HTERT RPE-1 (cell line): ENCODE data around the gene DSC3.
"Not testable (repeated sequence)": the region's sequence is repeated elsewhere in the genome, so short reads cannot be mapped to it uniquely, and the experiment has no call there.

Experiments
- in situ Hi-C: fragments of 300-500 bp; cut with MboI; formaldehyde crosslinking; loops from 4 replicates; pipeline ENCODE4 v1.14.3; 2020; ENCODE audit warnings: low sequenced_read_pairs

DSC3 gene

DNA sequence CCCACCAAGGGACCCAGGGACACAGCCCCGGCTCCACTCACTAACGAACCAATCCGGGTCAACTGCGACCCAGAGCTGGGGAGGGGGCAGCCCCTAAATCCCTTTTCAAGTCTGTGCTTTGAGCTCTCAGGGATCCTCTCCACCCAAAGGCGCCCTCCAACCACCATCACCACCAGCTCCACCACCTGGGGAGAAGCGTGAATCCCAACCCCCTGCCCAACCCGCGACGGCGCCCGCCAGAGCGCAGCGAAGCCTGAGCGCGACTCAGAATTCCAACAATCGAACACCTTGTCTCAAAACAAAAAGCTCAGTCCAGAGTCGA, 497 bp downstream of the DSC3 start:
- in situ Hi-C loops: no loop called here

DNA sequence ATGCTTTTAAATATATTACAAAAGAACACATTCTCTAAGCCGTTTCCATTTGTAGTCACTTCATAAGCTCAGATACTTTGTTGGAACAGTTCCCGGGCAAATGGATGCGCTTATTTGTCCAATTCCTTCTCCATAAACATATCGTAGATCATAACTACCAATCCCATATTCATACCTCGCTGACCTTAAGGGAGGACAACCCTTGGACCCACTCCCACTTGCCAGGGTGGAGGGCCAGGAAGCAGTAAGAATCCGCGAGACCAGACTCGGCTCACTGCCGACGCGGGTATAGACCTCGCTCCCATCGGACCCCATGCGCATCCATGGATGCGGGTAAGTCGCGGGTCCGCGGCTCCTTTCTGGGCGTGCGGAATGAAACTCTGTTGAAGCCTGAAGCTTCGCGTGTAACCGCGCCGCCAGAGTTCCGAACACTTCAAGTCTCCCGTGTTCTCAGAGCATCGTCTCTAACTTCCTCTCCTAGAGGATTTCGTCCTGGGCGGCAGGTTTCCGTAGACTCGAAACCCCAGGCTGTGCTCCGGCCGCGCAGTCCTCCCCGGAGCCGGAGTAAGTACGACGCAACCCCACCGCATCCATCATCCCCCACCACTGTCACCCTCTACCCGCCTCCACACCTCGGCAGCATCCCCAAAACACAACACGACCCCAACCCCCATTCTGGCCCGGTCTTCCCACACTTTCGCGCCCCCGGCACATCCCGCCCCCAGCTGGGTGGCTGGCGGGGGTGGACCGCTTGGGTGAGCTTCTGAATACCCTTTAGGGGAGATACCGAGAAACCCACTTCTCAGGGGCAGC, 1.1 kb downstream of the DSC3 start:
- in situ Hi-C loops: no loop called here

DNA sequence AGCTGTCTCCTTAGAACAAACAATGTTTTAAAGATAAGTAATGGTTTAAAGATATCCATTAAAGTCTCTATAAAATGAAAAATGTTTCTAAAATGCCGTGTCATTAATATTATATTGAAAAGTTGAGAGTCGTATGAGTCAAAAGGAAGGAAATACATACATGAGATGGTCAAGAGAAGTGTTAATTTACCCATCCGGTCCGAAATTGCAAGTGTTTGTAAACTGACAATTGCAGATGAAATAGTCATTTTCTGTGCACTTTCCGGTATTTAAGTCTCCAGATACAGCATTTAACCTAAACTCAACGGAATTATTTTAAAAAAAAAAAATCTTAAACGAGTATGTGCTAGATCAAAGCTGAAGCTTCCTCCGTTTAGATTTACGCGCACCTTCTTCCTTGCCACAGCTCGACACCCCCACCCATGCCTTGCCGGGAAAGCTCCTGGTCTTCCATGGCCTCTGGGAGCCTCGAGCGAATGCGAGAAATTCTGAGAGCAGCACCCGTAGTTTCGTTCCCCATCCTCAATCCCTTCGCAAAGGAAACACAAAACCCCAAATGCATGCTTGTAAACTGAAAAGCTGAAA, 1.8 kb downstream of the DSC3 start:
- in situ Hi-C loops: no loop called here

DNA sequence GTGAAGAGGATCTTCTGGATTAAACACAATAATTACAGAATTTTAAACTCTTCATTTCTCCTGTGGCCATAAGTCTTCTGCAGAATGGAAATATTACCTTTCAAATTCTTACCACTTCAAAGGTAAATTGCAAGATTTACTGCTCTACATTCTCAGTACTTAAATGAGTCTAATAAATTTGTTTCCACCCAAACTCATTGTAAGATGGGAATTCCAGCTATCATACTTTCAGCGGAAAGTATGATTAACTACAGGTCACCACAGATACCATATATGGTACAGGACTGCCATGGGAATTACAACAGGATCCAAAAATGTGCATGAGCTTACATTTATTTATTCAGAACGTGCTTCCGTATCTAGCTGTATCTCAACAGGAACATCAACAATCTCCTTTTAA, 3.1 kb downstream of the DSC3 start:
- in situ Hi-C loops: no loop called here

DNA sequence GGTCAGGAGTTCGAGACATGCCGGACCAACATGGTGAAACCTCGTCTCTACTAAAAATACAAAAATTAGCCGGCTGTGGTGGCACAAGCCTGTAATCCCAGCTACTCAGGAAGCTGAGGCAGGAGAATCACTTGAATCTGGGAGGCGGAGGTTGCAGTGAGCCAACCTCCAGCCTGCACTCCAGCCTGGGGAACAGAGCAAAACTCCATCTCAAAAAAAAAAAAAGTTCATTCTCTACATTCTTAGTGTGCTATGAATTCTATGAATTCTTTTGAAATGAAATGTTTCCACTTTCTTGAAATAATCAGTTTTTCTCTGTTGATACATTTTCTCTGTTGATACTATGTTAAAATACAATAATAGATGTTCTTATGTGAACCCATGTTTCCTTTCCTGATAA, 4.9 kb downstream of the DSC3 start:
- in situ Hi-C loops: not testable (repeated sequence)

DNA sequence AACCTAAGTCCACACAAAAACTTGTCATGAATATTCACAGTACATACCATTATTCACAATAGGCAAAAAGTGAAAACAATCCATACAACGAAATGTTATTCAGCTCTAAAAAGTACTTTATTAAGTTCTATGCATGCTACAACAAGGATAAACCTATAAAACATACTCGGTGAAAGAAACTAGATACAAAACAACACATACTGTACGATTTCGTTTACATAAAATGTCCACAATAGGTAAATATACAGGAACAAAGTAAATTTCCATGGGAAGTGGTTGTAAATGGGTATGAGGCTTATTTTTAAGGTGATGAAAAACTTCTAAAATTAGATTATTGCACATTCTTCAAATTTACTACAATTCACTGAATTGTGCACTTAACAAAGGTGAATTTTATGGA, 8.0 kb downstream of the DSC3 start:
- in situ Hi-C loops: no loop called here

DNA sequence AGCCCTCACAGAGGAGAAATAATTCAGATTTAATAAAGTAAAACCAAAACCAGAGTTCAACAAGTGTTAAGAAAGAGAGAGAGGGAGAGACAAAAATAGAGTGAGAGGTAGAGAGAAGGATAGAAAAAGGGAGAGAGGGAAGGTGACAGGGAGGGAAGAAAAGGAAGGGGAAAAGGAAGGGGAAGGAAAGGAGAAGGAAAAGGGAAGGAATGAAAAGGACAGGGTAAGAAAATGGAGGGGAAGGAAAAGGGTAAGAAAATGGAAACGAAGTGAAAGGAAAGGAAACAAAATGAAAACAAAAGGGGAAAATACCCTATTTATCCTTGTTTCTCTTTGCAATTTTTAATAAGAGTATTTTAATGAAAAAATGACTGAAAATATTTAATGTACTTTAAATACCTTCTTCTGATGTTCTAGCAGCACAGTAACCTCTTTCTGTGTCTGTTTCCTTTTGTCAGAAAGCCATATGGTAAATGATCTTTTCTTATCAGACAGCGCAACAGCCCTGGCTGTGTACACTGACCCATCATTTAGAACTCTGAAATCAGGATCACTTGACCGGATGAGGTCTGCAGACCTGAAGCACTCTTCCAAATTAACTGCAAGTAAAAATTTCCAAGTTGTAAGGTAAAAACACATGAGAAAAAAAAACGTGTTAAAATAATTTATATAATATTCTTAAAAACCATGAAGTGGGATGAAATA, 11.8 kb downstream of the DSC3 start:
- in situ Hi-C loops: no loop called here

DNA sequence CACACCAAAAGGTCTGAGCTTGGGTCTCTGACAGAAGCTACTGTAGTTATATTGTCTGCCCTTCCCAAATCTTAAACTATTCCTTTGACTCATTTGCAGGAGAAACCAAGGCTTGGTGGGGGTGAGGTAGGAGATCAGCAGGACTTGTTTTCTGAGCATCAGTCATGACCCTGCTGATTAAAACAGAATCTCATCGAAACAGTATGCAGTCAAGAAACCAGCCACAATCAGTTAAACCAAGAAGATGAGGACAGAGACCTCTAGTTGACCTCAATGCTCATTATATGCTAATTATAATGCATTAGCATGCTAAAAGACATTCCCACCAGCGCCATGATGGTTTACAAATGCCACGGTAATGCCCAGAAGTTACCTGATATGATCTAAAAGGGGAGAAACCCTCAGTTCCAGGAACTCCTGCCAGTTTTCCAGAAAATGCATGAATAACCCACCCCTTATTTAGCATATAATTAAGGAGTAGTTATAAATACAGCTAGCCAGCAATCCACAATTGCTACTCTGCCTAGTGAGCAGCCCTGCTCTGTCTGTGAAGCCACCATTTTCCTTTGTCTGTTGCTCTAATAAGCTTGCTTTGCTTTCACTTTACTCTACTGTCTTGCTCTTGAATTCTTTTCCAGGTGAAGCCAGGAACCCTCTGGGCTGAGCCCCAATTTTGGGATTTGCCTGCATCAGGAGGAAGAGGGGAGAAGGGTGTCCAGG, 26.7 kb downstream of the DSC3 start:
- in situ Hi-C loops: no loop called here

DNA sequence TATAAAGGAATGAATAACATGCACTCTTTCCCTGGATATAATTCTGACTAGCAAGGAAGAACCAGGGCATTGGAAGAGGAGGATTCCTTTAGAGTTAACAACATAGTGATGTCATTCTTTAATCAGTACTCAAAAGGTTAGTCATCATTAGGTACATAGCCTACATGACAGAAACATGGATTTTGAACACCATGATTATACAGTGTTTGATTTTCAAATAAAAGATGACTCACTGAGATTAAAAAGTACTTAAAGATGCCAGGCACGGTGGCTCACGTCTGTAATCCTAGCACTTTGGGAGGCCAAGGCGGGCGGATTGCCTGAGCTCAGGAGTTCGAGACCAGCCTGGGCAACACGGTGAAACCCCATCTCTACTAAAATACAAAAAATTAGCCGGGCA, 31.1 kb downstream of the DSC3 start:
- in situ Hi-C loops: not testable (repeated sequence)

DNA sequence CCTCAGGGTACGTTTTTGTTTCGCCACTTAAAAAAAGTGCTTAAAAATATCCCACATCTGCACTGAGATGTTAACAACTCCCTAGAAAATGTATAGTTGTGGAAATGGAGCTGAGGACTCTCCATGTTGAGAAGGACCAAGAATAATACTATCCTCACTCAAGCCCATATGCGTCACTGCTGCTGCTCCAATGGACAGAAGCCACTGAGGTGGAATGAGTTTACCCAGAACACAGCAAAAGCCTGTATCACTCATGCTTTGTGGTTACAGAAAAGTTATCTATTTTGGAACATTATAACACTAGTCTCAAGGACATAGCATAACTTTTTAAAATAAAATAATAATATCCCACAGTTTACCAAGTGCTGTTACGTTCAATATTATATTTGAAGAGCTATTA, 31.9 kb downstream of the DSC3 start:
- in situ Hi-C loops: no loop called here

DNA sequence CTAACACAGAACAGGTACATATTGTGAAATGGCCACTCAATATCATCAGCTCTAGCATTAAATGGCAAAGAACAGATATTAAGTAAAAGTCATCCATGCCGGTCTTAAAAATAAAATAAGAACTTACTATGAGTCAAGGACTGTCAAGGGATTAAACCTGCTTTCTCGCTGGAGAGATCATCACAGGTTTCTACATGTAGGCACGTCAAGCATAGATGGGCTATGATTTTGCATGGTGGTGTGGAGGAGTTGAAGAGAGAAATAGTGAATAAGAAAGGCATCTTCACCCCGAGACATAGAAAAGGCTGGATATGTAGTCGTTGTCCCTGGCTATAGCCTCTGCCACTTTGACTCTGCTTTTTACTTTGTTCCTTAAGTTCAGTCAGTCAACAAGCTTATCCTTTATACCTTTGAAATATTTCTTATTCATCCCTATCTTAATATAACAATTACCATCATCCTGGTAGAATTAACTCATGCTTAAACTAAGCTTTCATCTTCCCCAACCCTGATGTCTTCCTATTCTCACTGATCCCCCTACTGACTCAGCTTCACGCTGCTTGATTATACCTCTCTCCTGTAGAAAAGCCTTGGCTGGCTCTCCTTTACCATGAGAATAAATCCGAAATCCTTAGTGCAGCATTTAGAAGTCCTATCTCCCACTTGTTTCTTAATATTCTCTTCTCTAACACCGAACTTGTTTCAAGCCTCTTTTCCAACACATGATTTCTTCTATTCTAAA, 42.5 kb downstream of the DSC3 start:
- in situ Hi-C loops: no loop called here

DNA sequence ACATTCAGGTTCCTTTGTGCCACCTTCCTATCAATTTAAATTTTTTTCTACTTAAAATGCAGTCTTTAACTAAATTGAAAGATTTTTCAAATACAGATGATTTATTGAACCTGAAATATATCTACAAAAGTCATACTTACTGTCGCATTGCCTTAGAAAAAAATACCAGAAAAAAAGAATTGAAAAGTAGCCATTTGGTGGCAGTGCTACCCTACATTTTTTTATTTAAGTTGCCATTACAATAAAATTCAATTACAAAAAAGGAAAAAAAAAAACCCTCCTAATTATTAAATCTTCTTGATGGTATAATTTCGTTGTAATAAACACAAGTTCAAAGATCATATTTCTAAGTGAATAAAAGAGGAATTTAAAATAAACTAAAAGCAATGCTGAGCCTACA, 43.4 kb downstream of the DSC3 start:
- in situ Hi-C loops: no loop called here

DNA sequence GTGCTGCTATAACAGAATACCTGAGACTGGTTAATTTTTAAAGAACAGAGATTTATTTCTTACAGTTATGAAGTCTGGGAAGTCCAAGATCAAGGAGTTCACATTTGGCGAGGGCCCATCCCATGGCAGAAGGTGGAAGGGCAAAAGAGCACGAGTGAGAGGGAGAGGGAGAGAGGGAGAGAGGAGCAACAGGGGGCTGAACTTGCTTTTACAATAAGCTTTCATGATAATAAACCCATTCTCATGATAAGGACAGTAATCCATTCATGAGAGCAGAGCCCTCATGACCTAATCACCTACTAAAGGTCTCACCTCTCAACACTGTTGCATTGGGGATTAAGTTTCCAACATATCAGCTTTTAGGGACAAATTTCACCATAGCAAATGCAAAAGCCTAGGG, 45.3 kb downstream of the DSC3 start:
- in situ Hi-C loops: no loop called here

DNA sequence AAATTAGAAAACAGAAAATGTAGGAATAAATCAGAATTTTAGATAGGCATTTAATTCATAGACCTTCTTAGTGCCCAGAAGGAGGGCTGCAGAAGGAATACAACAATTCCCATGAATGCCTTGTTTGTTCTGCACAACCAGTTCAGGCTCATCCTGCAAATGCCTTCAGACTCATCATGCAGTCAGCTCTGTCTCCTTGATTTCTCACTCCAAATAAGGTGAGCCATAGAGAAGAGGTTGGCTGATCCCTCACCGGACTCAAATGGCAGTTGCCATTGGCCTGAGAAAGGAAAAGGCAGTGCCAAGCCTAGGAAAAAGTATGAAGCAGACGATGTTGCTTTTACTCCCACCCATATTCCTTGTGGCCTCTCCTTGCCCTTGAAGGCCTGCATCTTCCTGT, 50.3 kb downstream of the DSC3 start:
- in situ Hi-C loops: no loop called here

DNA sequence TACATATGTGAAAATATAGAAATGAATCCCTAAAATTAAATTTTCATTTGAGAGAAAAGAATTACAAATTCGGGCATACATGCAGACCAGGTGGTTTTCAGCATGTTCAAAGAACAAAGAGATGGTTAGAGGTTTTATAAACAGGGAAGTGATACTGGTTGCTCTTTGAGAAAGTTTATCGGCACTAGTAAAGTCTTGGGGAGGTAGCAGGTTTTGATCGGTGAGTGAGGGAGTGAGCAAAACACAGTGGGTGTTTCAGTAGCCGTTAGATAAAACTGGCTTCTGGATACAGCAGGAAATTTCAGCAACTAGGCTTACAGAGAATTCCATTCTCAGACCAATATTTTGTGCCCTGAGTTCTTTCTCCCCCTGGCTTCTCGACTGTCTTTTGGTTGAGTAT, 51.1 kb downstream of the DSC3 start:
- in situ Hi-C loops: no loop called here

DNA sequence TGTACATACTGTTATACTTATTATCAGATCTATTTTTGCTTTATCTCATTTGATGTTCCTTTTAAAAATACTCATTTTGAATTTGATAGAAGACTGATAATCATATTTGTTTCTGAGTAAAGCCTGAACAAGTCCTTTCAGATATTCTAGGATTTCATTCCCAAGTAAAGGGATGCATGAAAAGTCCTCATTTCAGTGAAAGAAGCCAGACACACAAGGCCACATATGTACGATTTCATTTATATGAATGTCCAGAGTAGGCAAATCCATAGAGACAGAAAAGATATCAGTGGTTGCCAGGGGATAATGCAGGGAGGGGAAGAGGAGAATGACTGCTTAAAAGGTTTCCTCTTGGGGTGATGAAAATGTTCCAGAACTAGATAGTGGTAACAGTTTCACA, 53.4 kb downstream of the DSC3 start:
- in situ Hi-C loops: no loop called here

DNA sequence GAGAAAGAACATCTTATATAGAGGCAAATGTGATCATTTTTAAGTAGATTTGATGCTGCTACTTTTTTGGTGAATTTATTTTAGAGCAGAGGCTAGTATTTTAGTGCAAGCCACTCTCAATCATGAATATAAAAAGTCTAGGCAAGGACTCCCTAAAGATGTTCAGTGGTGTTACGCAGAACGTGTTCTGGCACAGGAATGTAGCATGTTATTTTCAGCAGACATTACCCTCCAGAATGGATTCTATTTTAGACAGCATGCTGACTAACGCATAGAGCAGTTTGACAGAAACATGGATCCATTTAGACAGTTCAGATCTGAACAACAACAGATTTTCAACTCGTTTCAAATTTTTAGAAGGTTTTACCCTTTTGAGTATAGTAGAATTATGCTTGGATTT, 54.1 kb downstream of the DSC3 start:
- in situ Hi-C loops: no loop called here

DNA sequence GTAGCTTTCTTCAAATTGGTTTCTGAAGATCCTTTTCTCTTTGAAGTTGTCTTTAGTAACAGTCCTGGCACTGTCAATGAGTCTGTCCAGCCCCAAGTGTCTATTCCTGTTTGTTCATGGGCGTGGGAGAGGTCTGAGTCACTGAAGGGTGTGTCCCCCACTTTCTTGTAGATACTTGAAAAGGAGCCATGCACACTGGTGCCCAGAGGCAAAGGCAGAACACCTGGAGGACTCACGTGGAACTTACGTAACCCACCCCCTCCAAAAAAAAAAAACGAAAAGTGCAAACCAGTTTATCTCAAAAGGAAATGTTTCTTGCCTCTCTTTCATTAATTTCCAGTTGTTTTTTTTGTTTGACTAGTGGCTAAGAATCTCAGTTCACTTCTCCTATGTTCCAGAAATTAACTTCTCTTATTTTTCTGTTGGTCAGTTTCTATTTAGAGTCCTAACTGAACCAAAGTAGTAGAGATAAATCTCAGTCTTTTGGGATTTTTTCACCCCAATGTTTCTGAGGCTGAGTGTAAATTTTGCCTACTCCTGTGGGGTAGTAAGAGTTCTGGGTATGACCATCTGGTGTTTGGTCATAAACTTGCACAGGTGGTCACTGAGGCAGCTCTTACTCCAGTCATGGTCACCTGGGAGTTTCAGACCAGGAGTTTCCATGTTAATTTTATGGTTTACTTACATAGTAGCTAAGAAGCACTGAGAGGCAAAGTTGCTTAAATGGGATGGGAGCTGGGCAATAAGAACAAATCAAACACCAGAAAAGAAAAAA, 54.9 kb downstream of the DSC3 start:
- in situ Hi-C loops: no loop called here

DNA sequence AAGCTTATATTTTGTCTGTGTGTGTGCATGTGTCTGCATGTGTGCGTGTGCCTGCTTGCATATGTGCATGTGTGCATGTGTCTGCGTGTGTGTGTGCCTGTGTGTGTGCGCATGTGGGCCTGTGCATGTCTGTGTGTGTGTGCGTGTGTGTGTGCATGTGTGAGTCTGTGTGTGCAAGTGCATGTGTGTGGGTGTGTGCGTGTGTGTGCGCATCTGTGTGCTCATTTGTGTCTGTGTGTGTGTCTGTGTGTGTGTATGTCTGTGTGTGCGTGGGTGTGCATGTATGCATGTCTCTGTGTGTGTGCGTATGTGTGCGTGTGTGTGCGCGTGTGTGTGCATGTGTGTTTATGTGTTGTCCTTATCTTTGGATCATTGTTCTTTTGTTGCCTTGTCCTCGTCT, 56.8 kb downstream of the DSC3 start:
- in situ Hi-C loops: no loop called here

DNA sequence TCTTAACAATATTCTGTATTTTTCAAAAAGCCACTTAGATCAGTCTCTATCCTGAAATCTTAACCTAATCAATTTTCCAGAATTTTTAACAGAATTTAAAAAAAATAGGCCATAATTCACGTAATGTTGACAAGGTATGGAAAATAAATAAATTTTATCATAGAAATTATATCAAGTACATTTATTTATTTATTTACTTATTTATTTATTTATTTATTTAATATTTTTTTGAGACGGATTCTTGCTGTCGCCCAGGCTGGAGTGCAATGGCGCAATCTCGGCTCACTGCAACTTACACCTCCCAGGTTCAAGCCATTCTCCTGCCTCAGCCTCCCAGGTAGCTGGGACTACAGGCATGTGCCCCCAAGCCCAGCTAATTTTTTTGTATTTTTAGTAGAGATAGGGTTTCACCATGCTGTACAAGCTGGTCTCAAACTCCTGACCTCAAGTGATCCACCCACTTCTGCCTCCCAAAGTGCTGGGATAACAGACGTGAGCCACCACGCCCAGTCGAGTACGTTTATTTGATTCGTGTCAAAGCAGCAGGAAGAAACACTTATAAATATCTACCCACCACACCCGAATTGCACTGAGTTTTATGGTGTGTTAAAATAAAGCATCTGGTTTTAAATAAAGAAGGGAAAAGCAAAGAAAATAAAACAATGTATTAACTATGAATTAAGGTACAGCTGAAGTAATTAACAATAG, 60.1 kb downstream of the DSC3 start:
- in situ Hi-C loops: no loop called here
